Stimulated activated CD4-positive, alpha-beta T cell treated with anti-CD3 and anti-CD28 coated beads, Interleukin-12 subunit alpha, Interleukin-12 subunit beta, amount 100 ng/mL, for 48 hours (primary cell): Measurements from ENCODE around the gene QSER1.

ENCODE experiments used
- DNase-seq, 3 donors: peaks; one replicate each; pipeline ENCODE4 v3.0.0-alpha.2; 2020; ENCODE audit warnings: low read depth in 2 of 3, low spot score in 1 of 3

Gene QSER1

DNA sequence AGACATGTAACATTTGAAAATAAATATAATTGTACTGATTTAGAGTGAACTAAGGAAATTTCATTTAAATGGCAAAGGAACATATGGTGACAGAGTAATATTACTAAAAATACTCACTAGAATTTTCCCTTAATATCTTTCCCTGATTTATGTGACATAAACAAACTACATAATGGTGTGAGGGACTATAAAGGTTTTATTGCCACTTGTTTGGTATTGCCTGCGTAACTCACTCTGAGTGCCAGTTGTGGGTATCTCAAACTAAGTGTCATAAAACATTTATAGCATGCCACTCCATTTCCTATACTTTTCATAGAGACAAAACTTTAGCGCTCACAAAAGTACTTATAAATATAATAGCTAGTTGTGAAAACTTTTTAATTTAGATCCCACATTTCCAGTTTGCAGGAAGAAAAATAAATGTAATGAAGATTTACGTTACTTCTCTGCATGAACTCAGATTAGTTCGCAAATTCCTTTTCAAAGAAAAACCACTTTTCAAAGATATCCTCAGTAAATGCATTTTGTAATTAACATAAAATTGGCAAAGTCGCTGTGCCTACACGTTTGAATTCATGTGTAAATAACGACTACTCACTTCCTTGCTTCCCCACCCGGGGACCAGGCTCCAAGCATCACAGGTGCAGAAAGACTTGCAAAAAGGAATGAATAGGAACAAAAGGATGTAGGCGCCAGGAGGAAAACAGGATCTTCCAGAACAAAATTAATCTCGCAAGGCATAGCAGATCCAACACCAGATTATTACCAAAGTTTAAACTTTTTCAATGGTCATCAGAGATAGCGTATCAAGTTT, 1.6 kb upstream of the QSER1 start:
- no peak for DNase-seq

DNA sequence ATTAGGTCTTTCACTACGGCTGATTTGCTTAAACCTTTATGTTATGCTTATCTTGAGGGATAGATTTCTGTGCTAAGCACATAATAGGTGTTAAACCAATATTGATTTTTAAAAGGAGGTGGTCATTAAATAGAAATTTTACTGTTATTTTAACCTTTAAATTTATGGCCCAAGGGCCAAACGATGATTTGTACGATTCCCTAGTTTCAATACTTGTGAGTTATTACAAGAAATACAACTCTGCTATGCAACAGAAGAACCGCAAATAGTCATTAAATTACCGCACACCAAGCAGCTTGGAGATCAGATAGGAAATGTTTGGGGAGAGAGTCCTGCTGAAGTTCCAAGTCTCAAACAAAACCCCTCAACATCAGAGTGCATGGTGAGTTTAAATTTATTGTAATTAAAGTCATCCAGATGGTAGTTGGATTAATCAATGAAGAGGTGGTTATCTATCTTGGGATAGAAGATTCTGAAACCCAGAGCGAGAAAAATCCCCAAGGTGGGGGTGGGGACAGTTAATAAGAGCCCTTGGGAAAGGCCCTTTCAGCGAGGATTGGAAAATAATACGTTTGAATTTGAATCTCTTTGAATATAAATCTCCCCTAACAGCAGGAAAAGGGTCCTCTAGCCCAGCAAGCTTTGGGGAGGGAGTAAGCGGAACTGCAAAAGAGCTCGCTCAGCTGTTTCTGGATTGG, 805 bp upstream of the QSER1 start:
- peak in 1 of 3 donors; percentile 24 for DNase-seq

DNA sequence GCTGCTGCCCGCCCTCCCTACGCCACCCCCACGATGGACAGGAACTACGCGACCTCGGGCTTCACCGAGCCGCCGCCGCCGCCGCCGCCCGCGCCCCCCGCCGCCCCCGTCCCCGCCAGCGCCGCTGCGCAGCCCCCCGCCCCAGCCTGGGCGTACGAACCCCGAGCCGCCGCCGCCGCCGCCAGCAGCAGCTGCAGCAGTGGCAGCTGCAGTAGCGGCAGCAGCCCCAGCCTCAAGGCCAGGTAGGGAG, 407 bp downstream of the QSER1 start:
- no peak for DNase-seq

DNA sequence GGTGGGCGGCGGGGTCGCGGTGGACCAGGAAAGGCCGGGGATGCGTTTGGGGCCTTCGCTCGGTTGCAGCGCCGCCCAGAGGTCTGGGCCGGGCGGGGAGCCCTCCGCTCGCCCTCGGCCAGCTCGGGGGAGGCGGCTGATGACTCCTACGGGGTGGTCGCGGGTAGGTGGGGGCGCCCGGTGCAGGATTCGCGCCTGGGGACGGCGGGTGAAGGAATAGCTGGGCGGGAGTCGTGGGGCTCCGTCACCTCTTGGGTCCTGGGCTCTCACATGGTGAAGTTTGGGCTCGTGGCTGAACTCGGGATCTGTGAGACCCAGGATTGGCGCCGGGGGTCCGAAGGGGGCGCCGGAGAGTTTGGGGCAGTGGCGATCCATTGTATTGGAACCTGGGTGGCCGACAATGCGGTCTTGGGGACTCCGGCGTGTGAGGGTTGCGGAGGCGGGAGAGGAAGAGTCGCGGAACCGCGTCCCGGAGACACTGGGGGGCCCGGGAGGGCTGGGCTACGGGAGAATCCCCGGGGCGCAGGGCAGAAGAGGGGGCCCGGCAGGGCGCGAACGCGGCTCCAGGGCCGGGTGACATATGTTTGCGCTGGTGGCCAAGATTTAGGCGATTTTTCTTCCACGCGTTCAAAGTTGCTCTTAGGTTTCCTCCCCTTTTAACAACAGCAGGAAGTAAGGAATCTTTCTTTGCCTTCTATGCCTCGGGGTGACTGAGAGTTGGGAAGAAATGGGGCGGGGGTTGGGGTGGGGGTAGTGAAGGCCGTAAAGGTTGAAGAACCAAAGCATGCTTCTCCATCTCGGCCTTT, 935 bp downstream of the QSER1 start:
- DNase-seq = peak in 2 of 3 donors; percentile 28 to 39

DNA sequence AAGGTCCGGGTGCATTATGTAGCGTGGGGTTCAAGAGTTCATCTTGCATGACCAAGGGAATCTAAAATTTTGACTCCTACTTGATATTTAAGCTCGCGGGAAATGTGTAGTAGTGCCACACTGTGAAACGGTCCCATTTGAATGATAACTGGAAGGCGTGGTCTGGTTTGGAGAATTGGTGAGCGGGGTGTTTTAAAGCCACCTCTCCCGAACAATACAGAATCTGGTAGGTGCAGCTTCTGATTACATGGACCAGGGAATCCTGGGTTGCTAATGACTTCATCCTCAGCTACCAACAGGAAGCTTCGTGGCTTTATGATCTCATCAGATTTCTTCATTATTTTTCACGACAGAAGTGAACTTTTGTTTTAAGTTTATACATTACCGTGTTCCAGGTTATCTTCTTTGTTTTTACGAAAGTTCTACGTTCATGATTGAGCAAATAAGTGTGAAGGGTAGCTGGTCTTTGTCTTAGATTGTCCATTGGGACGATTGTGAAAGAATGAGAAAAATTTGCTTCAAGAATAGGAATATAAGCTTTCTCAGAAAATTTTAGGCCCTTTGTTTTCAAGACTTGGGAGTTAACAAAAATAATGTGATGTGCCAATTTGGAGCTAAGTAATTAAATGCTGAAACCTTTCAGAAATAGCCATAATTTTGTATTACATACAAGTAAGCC, 1.7 kb downstream of the QSER1 start:
- DNase-seq = peak; percentile 20 to 27 (median 23)

DNA sequence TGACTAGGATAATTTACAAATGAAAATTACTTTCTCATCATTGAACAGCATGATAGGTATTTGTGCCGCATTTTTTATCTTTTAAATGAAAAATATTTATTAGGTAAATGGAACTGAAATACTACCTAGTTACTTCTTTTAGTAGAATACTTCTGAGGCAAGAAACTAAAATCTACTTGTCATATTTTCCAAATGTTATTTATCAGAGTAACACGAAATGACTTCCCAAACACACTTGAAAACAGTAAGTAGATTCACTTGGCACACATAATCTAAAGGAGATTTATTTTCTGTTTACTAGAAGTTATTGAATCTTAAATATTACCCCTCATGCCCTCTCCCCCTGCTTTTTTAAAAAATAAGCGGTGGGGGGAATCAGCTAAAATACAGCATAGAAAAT, 2.3 kb downstream of the QSER1 start:
- DNase-seq = no peak

DNA sequence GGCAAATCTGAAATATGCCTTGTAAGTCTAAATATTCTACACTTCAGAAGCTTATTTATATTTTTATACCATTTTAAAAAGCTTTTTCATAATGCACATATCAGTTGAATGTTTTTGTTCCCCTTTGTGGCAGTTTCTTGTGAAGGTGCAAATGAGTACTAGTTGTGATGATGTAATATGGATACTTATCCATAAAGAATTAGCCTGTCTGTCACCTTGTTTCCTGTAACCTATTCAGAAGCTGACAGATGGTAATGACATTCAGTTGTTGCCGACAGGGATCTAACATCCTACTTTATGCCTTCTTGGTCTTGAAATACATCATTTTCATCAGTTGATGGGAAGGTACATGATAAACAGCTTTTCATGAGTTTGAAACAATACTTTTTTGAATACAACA, 2.9 kb downstream of the QSER1 start:
- no peak for DNase-seq

DNA sequence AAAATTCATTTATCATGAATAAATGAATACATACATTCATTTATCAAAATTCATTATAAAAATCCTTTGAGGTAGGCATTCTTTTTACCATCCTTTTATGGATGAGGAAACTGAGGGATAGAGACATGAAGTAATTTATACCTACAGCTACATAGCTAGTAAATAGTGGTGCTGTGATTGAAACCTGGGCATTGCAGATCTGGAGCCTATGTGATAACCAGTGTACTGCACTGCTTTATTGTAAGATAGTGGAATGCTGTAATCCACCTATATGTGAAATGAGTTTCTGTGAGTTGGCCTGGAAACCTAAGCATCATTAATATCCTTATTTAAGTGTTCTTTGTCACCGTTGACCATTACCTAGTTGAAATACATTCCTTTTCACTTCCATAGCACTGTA, 4.5 kb downstream of the QSER1 start:
- DNase-seq = no peak

DNA sequence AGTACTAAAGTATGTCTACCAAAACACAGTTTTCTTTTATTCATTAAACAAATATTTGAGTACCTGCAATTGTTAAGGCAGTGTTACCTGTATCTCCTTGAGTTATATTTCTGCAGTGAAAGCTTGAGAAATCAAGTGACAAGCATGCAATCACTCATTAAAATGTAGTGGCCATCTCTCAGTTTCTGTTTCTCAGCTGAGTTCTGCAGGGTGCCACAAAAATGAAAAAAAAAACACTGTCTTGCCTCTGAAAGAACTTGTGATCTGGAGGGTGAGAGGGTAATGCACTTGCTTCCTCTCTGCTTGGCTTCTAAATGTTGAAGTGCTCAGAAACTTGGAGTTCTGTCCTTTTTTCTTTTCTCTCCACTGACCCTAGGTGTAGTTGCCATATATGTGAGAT, 6.8 kb downstream of the QSER1 start:
- no peak for DNase-seq

DNA sequence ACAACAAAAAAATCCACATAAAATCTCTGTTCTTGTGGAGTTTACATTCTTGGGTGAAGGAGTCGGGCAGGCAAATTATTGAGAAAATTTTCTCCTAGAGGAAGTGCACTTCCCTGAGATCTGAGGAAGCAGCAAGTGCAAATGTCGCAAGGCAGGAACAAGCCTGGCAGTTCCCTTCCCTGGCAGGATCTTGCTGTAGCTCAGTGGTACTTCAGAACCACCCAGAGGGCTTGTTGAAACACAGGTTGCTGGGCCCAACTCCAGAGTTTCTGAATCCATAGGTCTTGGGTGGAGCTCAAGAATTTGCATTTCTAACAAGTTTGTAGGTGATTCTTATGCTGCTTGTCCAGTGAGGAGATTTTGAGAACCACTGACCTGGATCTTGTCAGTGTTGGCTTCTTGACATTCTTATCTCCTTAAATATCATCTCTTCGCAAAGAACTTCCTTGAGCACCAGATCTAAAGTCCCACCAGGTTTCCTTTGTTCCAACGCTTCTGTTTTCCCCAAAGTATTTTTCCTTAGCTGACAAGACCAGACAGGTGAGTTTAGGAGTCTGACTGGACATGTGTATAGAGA, 9.6 kb downstream of the QSER1 start:
- DNase-seq = no peak

DNA sequence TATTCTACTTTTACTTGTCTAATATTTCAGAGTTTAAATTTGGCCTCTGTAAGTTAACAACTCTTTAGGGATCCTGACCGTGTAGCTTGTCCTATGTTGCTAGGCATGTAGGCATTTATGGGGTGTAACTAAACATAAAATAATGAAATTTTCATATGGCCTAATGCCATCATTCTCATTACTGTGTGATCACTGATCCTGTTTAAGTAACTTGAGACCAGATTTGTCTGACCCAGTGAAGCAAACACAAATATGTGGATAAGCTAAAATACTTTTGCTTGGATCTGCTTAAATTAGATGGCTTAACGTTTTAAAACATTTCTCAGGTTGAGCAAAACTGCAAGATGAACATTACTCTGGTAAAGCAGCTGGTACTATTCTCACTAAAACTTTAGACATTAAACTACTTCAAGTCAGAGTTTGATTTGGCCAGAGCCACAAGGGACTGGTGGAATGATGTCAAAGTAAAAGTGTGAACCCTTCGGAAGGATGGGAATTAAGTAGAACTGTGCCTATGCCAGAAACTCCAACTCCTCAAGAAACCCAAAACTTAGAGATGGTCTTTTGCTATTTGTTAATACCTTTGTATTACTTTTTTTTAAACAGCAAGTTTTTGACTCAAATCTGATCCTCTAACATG, 12.5 kb downstream of the QSER1 start:
- no peak for DNase-seq

DNA sequence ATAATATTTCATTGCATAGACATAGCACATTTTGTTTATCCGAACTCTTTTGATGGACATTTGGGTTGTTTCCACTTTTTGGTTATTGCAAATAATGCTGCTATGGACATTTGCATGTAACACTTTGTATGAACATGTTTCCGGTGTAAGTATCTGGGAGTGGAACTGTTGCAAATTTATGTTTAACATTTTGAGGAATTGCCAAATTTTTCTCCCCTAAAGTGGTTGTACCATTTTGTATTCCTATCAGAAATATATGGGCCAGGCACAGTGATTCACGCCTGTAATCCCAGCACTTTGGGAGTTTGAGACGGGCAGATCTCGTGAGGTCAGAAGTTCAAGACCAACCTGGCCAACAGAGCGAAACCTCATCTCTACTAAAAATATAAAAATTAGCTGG, 16.0 kb downstream of the QSER1 start:
- no peak for DNase-seq

DNA sequence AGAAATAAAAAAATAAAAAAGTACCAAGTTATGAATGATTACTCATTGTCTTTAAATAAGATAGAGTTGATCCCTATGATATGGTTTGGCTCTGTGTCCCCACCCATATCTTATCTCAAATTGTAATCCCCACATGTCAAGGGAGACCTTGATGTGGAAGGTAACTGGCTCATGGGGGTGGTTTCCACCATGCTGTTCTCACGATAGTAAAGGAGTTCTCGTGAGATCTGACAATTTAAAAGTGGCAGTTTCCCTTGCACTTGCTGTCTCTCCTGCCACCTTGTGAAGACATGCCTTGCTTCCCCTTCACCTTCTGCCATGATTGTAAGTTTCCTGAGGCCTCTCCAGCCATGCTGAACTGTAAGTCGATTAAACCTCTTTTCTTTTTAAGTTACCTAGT, 18.8 kb downstream of the QSER1 start:
- DNase-seq = no peak

DNA sequence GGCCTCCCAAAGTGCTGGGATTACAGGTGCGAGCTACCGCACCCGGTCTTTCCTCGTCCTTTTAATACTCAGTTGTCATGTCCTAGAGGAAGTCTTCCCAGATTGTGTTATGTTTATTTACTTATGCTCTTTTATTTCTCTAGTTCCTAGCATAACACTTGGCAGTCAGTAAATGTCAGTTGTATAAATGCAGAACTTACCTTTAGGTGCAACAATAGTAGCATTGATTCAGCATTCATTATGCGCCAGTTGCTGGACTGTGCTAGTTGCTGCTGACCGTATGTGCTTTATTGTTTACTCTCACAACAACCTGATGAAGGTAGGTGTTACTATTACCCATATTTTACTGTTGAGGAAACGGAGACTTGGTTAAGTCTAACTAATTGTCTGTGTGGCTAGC, 20.8 kb downstream of the QSER1 start:
- no peak for DNase-seq

DNA sequence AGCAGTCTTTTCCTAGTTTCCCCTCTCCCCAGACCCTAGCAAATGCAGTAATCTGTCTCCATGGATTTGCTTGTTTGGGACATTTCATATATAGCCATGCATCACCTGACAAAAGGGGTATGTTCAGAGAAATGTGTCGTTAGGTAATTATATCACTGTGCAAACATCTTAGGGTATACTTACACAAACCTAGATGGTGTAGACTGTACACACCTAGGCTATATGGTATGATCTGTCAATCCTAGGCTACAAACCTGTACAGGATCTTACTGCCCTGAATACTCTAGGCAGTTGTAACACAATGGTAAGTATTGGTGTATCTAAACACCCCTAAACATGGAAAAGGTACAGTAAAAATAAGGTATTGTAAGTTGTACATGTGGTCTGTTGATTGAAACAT, 23.8 kb downstream of the QSER1 start:
- no peak for DNase-seq

DNA sequence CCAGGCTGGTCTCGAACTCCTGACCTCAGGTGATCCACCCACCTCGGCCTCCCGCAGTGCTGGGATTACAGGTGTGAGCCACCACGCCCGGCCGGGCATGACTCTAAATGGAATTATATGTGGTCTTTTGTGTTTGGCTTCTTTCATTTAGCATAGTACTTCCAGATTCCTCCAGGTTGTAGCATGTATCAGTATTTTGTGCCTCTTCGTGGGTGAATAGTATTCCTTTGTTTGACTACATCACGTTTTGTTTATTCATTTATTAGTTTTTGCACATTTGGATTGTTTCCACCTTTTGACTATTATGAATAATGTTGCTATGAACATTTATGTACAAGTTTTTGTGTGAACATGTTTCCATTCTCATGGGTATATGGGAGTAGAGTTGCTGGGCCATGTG, 24.4 kb downstream of the QSER1 start:
- DNase-seq = no peak

DNA sequence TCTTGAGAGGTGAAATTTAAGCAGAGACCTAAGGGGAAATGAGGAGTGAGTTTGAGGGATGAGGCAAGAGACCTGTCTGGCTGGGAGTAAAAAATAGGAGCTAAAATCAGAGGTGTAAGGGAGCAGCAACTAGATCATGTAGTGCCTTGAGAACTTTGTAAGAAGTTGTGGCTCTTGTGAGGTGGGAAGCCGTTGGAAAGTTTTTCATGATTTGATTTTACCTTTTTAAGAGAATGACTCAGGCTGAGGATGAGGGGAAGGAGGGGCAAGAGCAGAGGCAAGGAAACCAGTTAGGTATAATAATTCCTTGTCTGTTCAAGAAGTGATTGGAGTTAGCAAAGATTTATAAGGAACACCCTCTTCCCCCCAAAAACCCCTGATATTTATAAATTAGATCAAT, 25.8 kb downstream of the QSER1 start:
- DNase-seq = no peak

DNA sequence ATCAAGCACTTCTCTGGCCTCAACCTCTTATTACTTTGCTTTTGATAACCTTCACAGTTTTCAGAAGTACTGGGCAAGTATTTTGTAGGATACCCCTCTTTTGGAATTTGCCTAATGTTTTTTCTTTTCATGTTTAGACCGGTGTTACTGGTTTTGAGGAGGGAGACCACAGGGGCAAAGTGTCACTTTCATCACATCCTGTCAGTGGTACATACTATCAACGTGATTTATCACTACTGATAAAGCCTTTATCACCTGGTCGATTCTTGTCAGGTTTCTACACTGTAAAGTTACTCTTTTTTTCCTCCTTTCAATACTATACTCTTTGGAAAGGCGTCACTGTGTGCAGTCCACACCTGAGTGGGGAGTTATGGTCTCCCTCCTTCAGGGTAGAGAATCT, 26.7 kb downstream of the QSER1 start:
- DNase-seq = no peak

DNA sequence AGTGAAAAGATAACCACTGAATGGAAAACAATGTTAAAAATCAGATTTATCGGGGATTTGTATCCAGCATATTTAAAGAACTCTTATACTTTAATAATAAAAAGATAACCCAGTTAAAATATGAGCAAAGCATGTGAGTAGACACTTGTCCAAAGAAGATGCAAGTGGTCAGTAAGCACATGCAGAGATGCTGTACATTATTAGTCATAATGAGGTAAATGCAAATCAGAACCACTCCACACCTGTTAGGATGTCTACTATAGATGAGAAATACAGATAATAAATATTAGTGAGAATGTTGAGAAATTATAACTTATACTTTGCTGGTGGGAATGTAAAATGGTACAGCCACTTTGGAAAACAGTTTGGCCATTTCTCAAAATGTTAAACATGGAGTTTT, 28.0 kb downstream of the QSER1 start:
- no peak for DNase-seq

DNA sequence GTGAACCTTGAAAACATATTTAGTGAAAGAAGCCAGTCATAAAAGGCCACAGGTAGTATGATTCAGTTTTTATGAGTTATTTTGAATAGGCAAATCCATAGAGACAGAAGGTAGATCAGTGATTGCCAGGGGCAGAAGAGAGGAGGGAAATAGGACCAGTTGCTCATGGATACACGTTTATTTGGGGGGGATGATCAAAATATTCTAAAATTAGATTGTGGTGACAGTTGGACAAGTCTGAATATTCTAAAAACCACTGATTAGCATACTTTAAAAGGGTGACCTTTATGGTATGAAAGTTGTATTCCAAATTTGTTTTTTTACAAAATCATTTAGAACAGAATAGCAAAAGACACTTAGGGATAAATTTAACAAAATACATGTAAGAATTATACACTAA, 28.6 kb downstream of the QSER1 start:
- DNase-seq = no peak

DNA sequence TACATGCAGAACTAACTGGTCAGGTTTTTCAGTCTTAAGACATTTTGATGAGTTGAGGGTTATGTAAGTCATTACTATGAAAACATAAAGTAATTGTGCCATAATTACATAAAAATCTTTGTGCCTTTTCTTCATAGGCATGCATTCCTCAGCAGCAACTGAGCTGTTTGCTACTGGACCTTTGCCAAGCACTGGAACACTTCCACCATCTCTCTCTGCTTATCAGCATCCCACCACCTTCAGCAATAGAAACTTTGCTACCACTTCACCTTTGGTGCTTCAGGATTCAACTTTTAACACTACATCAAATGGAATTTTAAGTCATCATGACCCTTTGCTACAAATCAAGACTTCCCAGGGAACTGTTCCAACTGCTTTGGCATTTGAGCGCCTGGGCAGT, 39.0 kb downstream of the QSER1 start:
- DNase-seq = no peak
